OCI-LY3 (cell line): Measurements from ENCODE around the gene TTC6.

ENCODE experiments used
- H2AFZ ChIP-seq: fragments of 200-600, 300-600 bp; shearing (Covaris generic); 2 replicates; pipeline ENCODE4 v1.6.0; 2014; ENCODE audit warnings: antibody characterized with exemption, low read depth, low read length
- H3K27ac ChIP-seq: fragments of 200-600, 300-600 bp; sonication (generic); 2 replicates; pipeline ENCODE4 v1.5.1; 2014; ENCODE audit warnings: mild to moderate bottlenecking, low read length, moderate library complexity, mixed read lengths
- H3K27me3 ChIP-seq: fragments of 200-600, 300-600 bp; sonication (generic); 2 replicates; pipeline ENCODE4 v1.6.1; 2014; ENCODE audit warnings: low read depth, low read length, mixed read lengths
- H3K36me3 ChIP-seq: fragments of 200-600, 300-600 bp; sonication (generic); replicated peaks from 2 replicates; pipeline ENCODE3; 2014; ENCODE audit warnings: low read depth, low read length, mixed read lengths
- H3K4me1 ChIP-seq: fragments of 300-600, 200-600 bp; sonication (generic); 2 replicates; pipeline ENCODE4 v1.6.1; 2014; ENCODE audit warnings: low read length, mixed read lengths
- H3K4me2 ChIP-seq: fragments of 200-600, 300-600 bp; sonication (generic); 2 replicates; pipeline ENCODE4 v1.6.1; 2014; ENCODE audit warnings: low read length, mixed read lengths
- H3K4me3 ChIP-seq: fragments of 300-600, 200-600 bp; sonication (generic); 2 replicates; pipeline ENCODE4 v1.5.1; 2014; ENCODE audit warnings: antibody characterized with exemption, mild to moderate bottlenecking, low read length, moderate library complexity
- H3K79me2 ChIP-seq: fragments of 300-600, 200-600 bp; shearing (Covaris generic); 2 replicates; pipeline ENCODE4 v1.6.1; 2014; ENCODE audit warnings: mild to moderate bottlenecking, low read length, mixed read lengths
- H3K9ac ChIP-seq: fragments of 300-600, 200-600 bp; shearing (Covaris generic); 2 replicates; pipeline ENCODE4 v1.6.0; 2014; ENCODE audit warnings: mild to moderate bottlenecking, low read length, moderate library complexity
- H3K9me3 ChIP-seq: fragments of 200-600, 300-600 bp; shearing (Covaris generic); 2 replicates; pipeline ENCODE4 v1.6.1; 2014; ENCODE audit warnings: low read length, mixed read lengths; ENCODE audit not compliant: insufficient read depth
- H4K20me1 ChIP-seq: fragments of 200-600, 300-600 bp; sonication (generic); 2 replicates; pipeline ENCODE4 v1.6.1; 2016; ENCODE audit warnings: low read length, mixed read lengths; ENCODE audit not compliant: insufficient read depth
- CTCF ChIP-seq: fragments of 200-600, 300-600 bp; sonication (generic); IDR thresholded peaks from 2 replicates; pipeline ENCODE4 v1.5.1; 2014; ENCODE audit warnings: antibody characterized with exemption, low read length, low read depth
- EZH2phosphoT487 ChIP-seq: fragments of 200-600 bp; shearing (Covaris generic); IDR thresholded peaks from 2 replicates; pipeline ENCODE4 v1.6.1; 2018; ENCODE audit warnings: antibody characterized with exemption, mixed run types, low read depth

TTC6 gene

GRCh38 chr14:37573356-37573755, 22.1 kb upstream of the TTC6 start:
- Histone ChIP-seq H3K4me2 (no peak overlapping the region), H3K4me1 (no peaks in the 10 kb centered on the region), H3K79me2 (no peaks in the 10 kb centered on the region), H2AFZ (no peak overlapping the region), H3K9ac (no peak overlapping the region), H4K20me1 (no peaks in the 10 kb centered on the region), H3K36me3 (no peaks in the 10 kb centered on the region), H3K27ac (no peak overlapping the region), H3K9me3 (no peaks in the 10 kb centered on the region), H3K4me3 (no peak overlapping the region), H3K27me3 (no peaks in the 10 kb centered on the region)
- TF ChIP-seq EZH2phosphoT487 (no peak), CTCF (no peak)

- H3K4me2 ChIP-seq, result no peak overlapping the region
- no peaks in the 10 kb centered on the region for H3K9me3 ChIP-seq
- H3K9ac ChIP-seq, result no peak overlapping the region
- no peaks in the 10 kb centered on the region for H3K79me2 ChIP-seq
- no peaks in the 10 kb centered on the region for H3K4me1 ChIP-seq
- no peak overlapping the region for H3K27ac ChIP-seq
- H3K36me3 ChIP-seq, result no peaks in the 10 kb centered on the region
- no peaks in the 10 kb centered on the region for H3K27me3 ChIP-seq
- H3K4me3 ChIP-seq, result no peak overlapping the region
- no peak overlapping the region for H2AFZ ChIP-seq
- no peaks in the 10 kb centered on the region for H4K20me1 ChIP-seq
- no peak for TF ChIP-seq EZH2phosphoT487
- TF ChIP-seq CTCF, result no peak
Measured at GRCh38 chr14:37579274-37579673, 16.2 kb upstream of the TTC6 start.

- TF ChIP-seq EZH2phosphoT487 (no peak), CTCF (no peak)
- Histone ChIP-seq H2AFZ (no peak overlapping the region), H3K27ac (no peak overlapping the region), H3K36me3 (no peaks in the 10 kb centered on the region), H4K20me1 (no peaks in the 10 kb centered on the region), H3K4me1 (no peaks in the 10 kb centered on the region), H3K79me2 (no peaks in the 10 kb centered on the region), H3K27me3 (no peaks in the 10 kb centered on the region), H3K9ac (no peak overlapping the region), H3K4me2 (no peak overlapping the region), H3K4me3 (no peak overlapping the region), H3K9me3 (no peaks in the 10 kb centered on the region)
Measured at GRCh38 chr14:37580146-37580545, 15.3 kb upstream of the TTC6 start.

- no peaks in the 10 kb centered on the region for H3K36me3 ChIP-seq
- H3K27ac ChIP-seq, result no peak overlapping the region
- H3K4me1 ChIP-seq, result no peaks in the 10 kb centered on the region
- H3K4me3 ChIP-seq, result no peak overlapping the region
- H3K27me3 ChIP-seq, result no peaks in the 10 kb centered on the region
- no peaks in the 10 kb centered on the region for H3K79me2 ChIP-seq
- no peak overlapping the region for H2AFZ ChIP-seq
- no peaks in the 10 kb centered on the region for H4K20me1 ChIP-seq
- no peaks in the 10 kb centered on the region for H3K9me3 ChIP-seq
- TF ChIP-seq EZH2phosphoT487 (no peak), CTCF (no peak)
- no peak overlapping the region for H3K9ac ChIP-seq
- no peak overlapping the region for H3K4me2 ChIP-seq
Measured at GRCh38 chr14:37583358-37584210, 11.8 kb upstream of the TTC6 start.
